IgD-negative memory B cell (primary cell): Measurements from ENCODE around the gene ARPC1A. TPM values are rescaled to one million over a fixed set of nuclear protein-coding genes. Genes with fewer than 3 reads are reported as not detected.
"Not testable (repeated sequence)": the region's sequence is repeated elsewhere in the genome, so short reads cannot be mapped to it uniquely, and the experiment has no call there.

Experiments
- H3K27ac Mint-ChIP-seq, 3 donors: one replicate each; pipeline ENCODE4 v1.8.0; 2020 to 2022; ENCODE audit warnings: mild to moderate bottlenecking in 3 of 3, mixed read lengths in 3 of 3, moderate library complexity in 1 of 3
- H3K27me3 Mint-ChIP-seq: one replicate; pipeline ENCODE4 v1.8.0; 2021; ENCODE audit warnings: mixed read lengths
- H3K36me3 Mint-ChIP-seq: one replicate; pipeline ENCODE4 v1.8.0; 2020; ENCODE audit warnings: mild to moderate bottlenecking, mixed read lengths
- H3K4me1 Mint-ChIP-seq, 3 donors: one replicate each; pipeline ENCODE4 v1.8.0; 2020 to 2022; ENCODE audit warnings: mixed read lengths in 3 of 3, mild to moderate bottlenecking in 1 of 3
- H3K4me3 Mint-ChIP-seq, 4 donors: one replicate each; pipeline ENCODE4 v1.8.0; 2020 to 2022; ENCODE audit warnings: mild to moderate bottlenecking in 4 of 4, mixed read lengths in 4 of 4, moderate library complexity in 3 of 4
- H3K9me3 Mint-ChIP-seq, 3 donors: one replicate each; pipeline ENCODE4 v1.8.0; 2020 to 2021; ENCODE audit warnings: mixed read lengths in 3 of 3, mild to moderate bottlenecking in 1 of 3
- polyA plus RNA-seq: library from polyadenylated mRNA; unstranded; fragments of 300-500 nt; fragmentation: Illumina TruSeq; gene quantifications from one replicate; pipeline ENCODE4 v1.2.3, GENCODE V29; 2021

The ARPC1A gene
- polyA plus RNA-seq, 1 donor from 2014 or later = 81.5 TPM

GRCh38 chr7:99309111-99309510, 16.6 kb upstream of the ARPC1A start:
- H3K36me3 Mint-ChIP-seq = peaks cover 2% of the 10 kb centered on the region
- H3K4me1 Mint-ChIP-seq = peaks cover 0 to 3% (median 0%) of the 10 kb centered on the region in 3 donors
- no peak overlapping the region for H3K4me3 Mint-ChIP-seq
- peaks cover 0 to 3% (median 1%) of the 10 kb centered on the region in 3 donors for H3K9me3 Mint-ChIP-seq
- peaks cover 2% of the 10 kb centered on the region for H3K27me3 Mint-ChIP-seq
- no peak overlapping the region for H3K27ac Mint-ChIP-seq

- peaks cover 0 to 3% (median 2%) of the 10 kb centered on the region in 3 donors for H3K4me1 Mint-ChIP-seq
- peaks cover 0 to 3% (median 1%) of the 10 kb centered on the region in 3 donors for H3K9me3 Mint-ChIP-seq
- peaks cover 2% of the 10 kb centered on the region for H3K36me3 Mint-ChIP-seq
- H3K27ac Mint-ChIP-seq = no peak overlapping the region
- no peak overlapping the region for H3K4me3 Mint-ChIP-seq
- H3K27me3 Mint-ChIP-seq = peaks cover 2% of the 10 kb centered on the region
Observed at GRCh38 chr7:99310004-99310403, 15.7 kb upstream of the ARPC1A start.

- Mint-ChIP-seq H3K36me3 (peaks cover 2% of the 10 kb centered on the region), H3K9me3 (peaks cover 0 to 3% (median 1%) of the 10 kb centered on the region in 3 donors), H3K27ac (no peak overlapping the region), H3K4me1 (peaks cover 0 to 3% (median 2%) of the 10 kb centered on the region in 3 donors), H3K27me3 (peaks cover 2% of the 10 kb centered on the region), H3K4me3 (no peak overlapping the region)
Observed at GRCh38 chr7:99311702-99312101, 14.0 kb upstream of the ARPC1A start.

- peaks cover 2% of the 10 kb centered on the region for H3K27me3 Mint-ChIP-seq
- no peak overlapping the region for H3K27ac Mint-ChIP-seq
- peaks cover 0 to 3% (median 1%) of the 10 kb centered on the region in 3 donors for H3K9me3 Mint-ChIP-seq
- peaks cover 2% of the 10 kb centered on the region for H3K36me3 Mint-ChIP-seq
- peaks cover 0 to 4% (median 3%) of the 10 kb centered on the region in 3 donors for H3K4me1 Mint-ChIP-seq
- H3K4me3 Mint-ChIP-seq = peak overlapping the region in 2 of 4 donors; percentile 30 to 52
Observed at GRCh38 chr7:99312316-99313203, 13.1 kb upstream of the ARPC1A start.

- Mint-ChIP-seq H3K4me1 (peaks cover 0 to 4% (median 3%) of the 10 kb centered on the region in 3 donors), H3K27me3 (peaks cover 2% of the 10 kb centered on the region), H3K4me3 (peak overlapping the region in 2 of 4 donors; percentile 30 to 52), H3K36me3 (peaks cover 2% of the 10 kb centered on the region), H3K9me3 (peaks cover 0 to 3% (median 1%) of the 10 kb centered on the region in 3 donors), H3K27ac (no peak overlapping the region)
Observed at GRCh38 chr7:99313204-99313573, 12.5 kb upstream of the ARPC1A start.

GRCh38 chr7:99314504-99314903, 11.2 kb upstream of the ARPC1A start:
- peaks cover 0 to 3% (median 1%) of the 10 kb centered on the region in 3 donors for H3K9me3 Mint-ChIP-seq
- no peak overlapping the region for H3K27ac Mint-ChIP-seq
- peaks cover 0 to 4% (median 3%) of the 10 kb centered on the region in 3 donors for H3K4me1 Mint-ChIP-seq
- H3K27me3 Mint-ChIP-seq = peaks cover 2% of the 10 kb centered on the region
- no peak overlapping the region for H3K4me3 Mint-ChIP-seq
- H3K36me3 Mint-ChIP-seq = peaks cover 2% of the 10 kb centered on the region

- Mint-ChIP-seq H3K4me3 (peak overlapping the region in 1 of 4 donors; percentile 45), H3K27me3 (no peaks in the 10 kb centered on the region), H3K36me3 (no peaks in the 10 kb centered on the region), H3K4me1 (peaks cover 0 to 2% (median 0%) of the 10 kb centered on the region in 3 donors), H3K27ac (no peak overlapping the region), H3K9me3 (no peaks in the 10 kb centered on the region)
Observed at GRCh38 chr7:99320371-99320770, 5.3 kb upstream of the ARPC1A start.

GRCh38 chr7:99322659-99323058, 3.0 kb upstream of the ARPC1A start:
- peak overlapping the region in 1 of 3 donors; percentile 2 for H3K27ac Mint-ChIP-seq

GRCh38 chr7:99324559-99324958, 1.1 kb upstream of the ARPC1A start:
- Mint-ChIP-seq H3K4me3 (peak overlapping the region in 3 of 4 donors; percentile 94 to 99 (median 98)), H3K27ac (peak overlapping the region in 2 of 3 donors; percentile 95 to 99), H3K27me3 (no peaks in the 10 kb centered on the region), H3K36me3 (no peaks in the 10 kb centered on the region), H3K9me3 (no peaks in the 10 kb centered on the region), H3K4me1 (peaks cover 14 to 21% (median 15%) of the 10 kb centered on the region in 3 donors)

More at GRCh38 chr7:99322659-99323058, 3.0 kb upstream of the ARPC1A start:
- Mint-ChIP-seq H3K4me1 (peaks cover 10 to 12% (median 10%) of the 10 kb centered on the region in 3 donors), H3K4me3 (peak overlapping the region in 1 of 4 donors; percentile 99)
- H3K9me3 Mint-ChIP-seq, H3K36me3 Mint-ChIP-seq, H3K27me3 Mint-ChIP-seq: not testable (repeated sequence)

GRCh38 chr7:99325001-99325493, 651 bp upstream of the ARPC1A start:
- Mint-ChIP-seq H3K27ac (peak overlapping the region in 2 of 3 donors; percentile 95 to 99), H3K9me3 (no peaks in the 10 kb centered on the region), H3K4me3 (peak overlapping the region; percentile 94 to 99 (median 98)), H3K36me3 (no peaks in the 10 kb centered on the region), H3K27me3 (no peaks in the 10 kb centered on the region), H3K4me1 (peaks cover 16 to 24% (median 18%) of the 10 kb centered on the region in 3 donors)

GRCh38 chr7:99326408-99326782, 697 bp downstream of the ARPC1A start:
- no peaks in the 10 kb centered on the region for H3K36me3 Mint-ChIP-seq
- peak overlapping the region; percentile 95 to 99 (median 99) for H3K27ac Mint-ChIP-seq
- no peaks in the 10 kb centered on the region for H3K27me3 Mint-ChIP-seq
- H3K4me1 Mint-ChIP-seq = peaks cover 23 to 29% (median 26%) of the 10 kb centered on the region in 3 donors
- no peaks in the 10 kb centered on the region for H3K9me3 Mint-ChIP-seq
- peak overlapping the region; percentile 94 to 99 (median 98) for H3K4me3 Mint-ChIP-seq

- H3K27me3 Mint-ChIP-seq, H3K36me3 Mint-ChIP-seq, H3K9me3 Mint-ChIP-seq: not testable (repeated sequence)
- Mint-ChIP-seq H3K27ac (peak overlapping the region in 1 of 3 donors; percentile 83), H3K4me1 (peaks cover 31 to 36% (median 32%) of the 10 kb centered on the region in 3 donors), H3K4me3 (peak overlapping the region in 3 of 4 donors; percentile 30 to 82 (median 41))
Observed at GRCh38 chr7:99330314-99330961, 4.7 kb downstream of the ARPC1A start.

- peak overlapping the region in 1 of 3 donors; percentile 83 for H3K27ac Mint-ChIP-seq
- H3K36me3 Mint-ChIP-seq = no peaks in the 10 kb centered on the region
- H3K4me3 Mint-ChIP-seq = peak overlapping the region in 1 of 4 donors; percentile 45
- H3K27me3 Mint-ChIP-seq = no peaks in the 10 kb centered on the region
- peaks cover 30 to 36% (median 32%) of the 10 kb centered on the region in 3 donors for H3K4me1 Mint-ChIP-seq
- no peaks in the 10 kb centered on the region for H3K9me3 Mint-ChIP-seq
Observed at GRCh38 chr7:99331002-99331401, 5.3 kb downstream of the ARPC1A start.

- Mint-ChIP-seq H3K27ac (no peak overlapping the region), H3K9me3 (no peaks in the 10 kb centered on the region), H3K4me1 (peaks cover 0 to 4% (median 1%) of the 10 kb centered on the region in 3 donors), H3K36me3 (peaks cover 5% of the 10 kb centered on the region), H3K27me3 (no peaks in the 10 kb centered on the region), H3K4me3 (no peak overlapping the region)
Observed at GRCh38 chr7:99339595-99339994, 13.9 kb downstream of the ARPC1A start.

- peaks cover 5% of the 10 kb centered on the region for H3K36me3 Mint-ChIP-seq
- no peaks in the 10 kb centered on the region for H3K27me3 Mint-ChIP-seq
- peaks cover 0 to 1% (median 0%) of the 10 kb centered on the region in 3 donors for H3K4me1 Mint-ChIP-seq
- no peaks in the 10 kb centered on the region for H3K9me3 Mint-ChIP-seq
- no peak overlapping the region for H3K4me3 Mint-ChIP-seq
- H3K27ac Mint-ChIP-seq = no peak overlapping the region
Observed at GRCh38 chr7:99340659-99341058, 15.0 kb downstream of the ARPC1A start.
